Gastrocnemius medialis (tissue), 4 donors: ENCODE measurements around the gene JAG1.

Experiments used
- CTCF ChIP-seq, 5 experiments: fragments of 450-650 bp in 3 of 5; fragments of 200-600 bp in 2 of 5; sonication (generic) in 2 of 5; IDR thresholded peaks in 4 of 5; conservative IDR thresholded peaks in 1 of 5; 1 replicate in 4 of 5; 2 replicates in 1 of 5; pipeline ENCODE4 v1.5.1; 2016 to 2019; ENCODE audit warnings: antibody characterized with exemption in 5 of 5, mild to moderate bottlenecking in 3 of 5, moderate library complexity in 3 of 5
- POLR2A ChIP-seq, 2 donors: fragments of 450-650 bp; IDR thresholded peaks; one replicate each; pipeline ENCODE4 v1.6.1; 2017; ENCODE audit warnings: antibody characterized with exemption in 2 of 2, mild to moderate bottlenecking in 2 of 2, moderate library complexity in 2 of 2

- TF ChIP-seq CTCF (IDR thresholded peaks at IDR 0.05 in 4 of 5, conservative IDR thresholded peaks at IDR 0.05 in 1 of 5) (no peak), POLR2A (IDR thresholded peaks at IDR 0.05) (no peak)
Observed at GRCh38 chr20:10626896-10627295, 46.9 kb downstream of the JAG1 start.
